ENCODE measurements around the gene MNDA. TPM values are rescaled to one million over a fixed set of nuclear protein-coding genes. Genes with fewer than 3 reads are reported as not detected.

The MNDA gene
- not detected in 2 replicates for total RNA-seq (ENCODE audit: low replicate concordance)

DNA sequence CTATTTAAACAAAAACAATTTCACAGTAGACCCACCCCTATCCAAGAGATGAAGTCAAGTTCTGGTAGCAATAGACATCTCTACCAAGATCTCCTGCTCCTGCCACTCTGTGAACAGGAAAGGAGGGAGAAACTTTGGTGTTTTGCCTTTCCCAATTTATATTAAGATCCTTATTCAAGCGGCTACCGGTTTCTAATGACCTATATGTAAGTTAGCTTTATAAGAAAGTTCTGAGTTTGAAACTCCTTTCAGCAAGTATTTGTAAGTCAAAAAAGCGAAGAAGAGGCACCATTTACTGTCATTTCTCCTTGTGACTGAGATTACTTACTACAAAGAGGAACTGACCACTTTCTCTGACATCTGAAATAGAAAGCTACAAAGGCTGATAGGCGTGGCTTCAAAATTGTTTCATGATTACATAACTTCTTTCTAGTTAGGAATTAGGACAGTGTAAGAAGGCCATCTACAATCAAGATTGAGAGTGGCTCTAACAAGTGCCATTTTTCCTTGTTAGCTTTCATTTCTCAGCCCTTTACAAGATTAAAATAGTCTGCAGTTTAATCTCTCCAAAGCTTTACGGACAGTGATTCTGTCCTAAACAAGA lies at the start of gene MNDA:
TSS of gene MNDA (plus strand) at position 448 of the 604 bp plus-strand sequence. CDS start 10,803 bp downstream, outside the sequence.
- H3K4me3 Mint-ChIP-seq, result no peak within 1 kb of the TSS
- no peaks in the 10 kb centered on the region for H3K36me3 Mint-ChIP-seq
- H3F3A ChIP-seq (ENCODE audit: low read depth), result no peaks in the 10 kb centered on the region
- peaks cover 3% of the 10 kb centered on the region for H3K27me3 Mint-ChIP-seq (ENCODE audit: insufficient read depth, low read depth)
- DNase-seq (ENCODE audit: low spot score), result no peak
- no peak within 1 kb of the TSS for H2AFZ ChIP-seq (replicated peaks)
- no peaks in the 10 kb centered on the region for H4K20me1 ChIP-seq (ENCODE audit: low read depth)
- H3K9ac ChIP-seq, result no peak within 1 kb of the TSS
- no peak within 1 kb of the TSS for H3K27ac ChIP-seq
- H3K4me1 Mint-ChIP-seq, result no peaks in the 10 kb centered on the region
- H3K36me3 ChIP-seq, result no peaks in the 10 kb centered on the region
- TF ChIP-seq EZH2 (IDR thresholded peaks at IDR 0.05), result no peak
- TF ChIP-seq EZH2phosphoT487 (IDR thresholded peaks at IDR 0.05), result no peak
- TF ChIP-seq CTCF (IDR thresholded peaks at IDR 0.05), result no peak
- no peaks in the 10 kb centered on the region for H3K79me2 ChIP-seq (ENCODE audit: low read depth)
- no peaks in the 10 kb centered on the region for H3K27me3 ChIP-seq
- no peak within 1 kb of the TSS for H3K27ac Mint-ChIP-seq
- H3K9me3 Mint-ChIP-seq, result peaks cover 14% of the 10 kb centered on the region
- no peak within 1 kb of the TSS for H3K4me2 ChIP-seq
- no peaks in the 10 kb centered on the region for H3K9me3 ChIP-seq (ENCODE audit: low read depth)
- no peaks in the 10 kb centered on the region for H3K4me1 ChIP-seq
- H3K4me3 ChIP-seq, result no peak within 1 kb of the TSS

DNA sequence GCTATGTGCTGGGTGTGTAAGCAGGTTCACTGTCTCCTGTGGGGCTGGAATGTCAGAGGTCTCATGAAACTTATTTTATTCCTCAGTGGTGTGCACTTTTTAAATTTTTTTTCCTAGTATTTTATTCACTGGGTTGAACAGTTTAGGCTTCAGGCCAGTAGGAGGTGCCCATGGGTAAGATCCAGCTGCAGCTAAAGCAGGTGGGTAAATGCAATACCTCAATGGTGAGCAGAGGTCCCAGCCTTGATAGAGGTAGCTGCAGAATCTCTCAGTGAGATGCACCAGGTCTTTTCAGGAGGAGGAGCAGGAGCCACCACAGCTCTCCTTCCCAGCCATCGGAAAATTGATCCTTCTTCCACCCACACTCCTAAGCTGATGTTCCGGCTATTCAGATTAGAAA lies 37.5 kb upstream of the MNDA start:
- Mint-ChIP-seq H3K27me3 (ENCODE audit: insufficient read depth, low read depth) (peaks cover 2% of the 10 kb centered on the region), H3K4me3 (no peak overlapping the region), H3K36me3 (no peaks in the 10 kb centered on the region), H3K9me3 (no peaks in the 10 kb centered on the region), H3K27ac (no peak overlapping the region), H3K4me1 (peaks cover 9% of the 10 kb centered on the region)
- Histone ChIP-seq H3K36me3 (no peaks in the 10 kb centered on the region), H4K20me1 (ENCODE audit: low read depth) (no peaks in the 10 kb centered on the region), H3K9ac (no peak overlapping the region), H3K79me2 (ENCODE audit: low read depth) (no peaks in the 10 kb centered on the region), H3K27me3 (no peaks in the 10 kb centered on the region), H2AFZ (replicated peaks) (no peak overlapping the region), H3K27ac (no peak overlapping the region), H3K4me2 (no peak overlapping the region), H3K9me3 (ENCODE audit: low read depth) (no peaks in the 10 kb centered on the region), H3F3A (ENCODE audit: low read depth) (no peaks in the 10 kb centered on the region), H3K4me1 (no peaks in the 10 kb centered on the region), H3K4me3 (no peak overlapping the region)
- DNase-seq (ENCODE audit: low spot score), result peak; percentile 41
- TF ChIP-seq CTCF (IDR thresholded peaks at IDR 0.05) (peak; percentile 62), EZH2 (IDR thresholded peaks at IDR 0.05) (no peak)

- Histone ChIP-seq H3K4me2 (no peak overlapping the region), H3K27ac (no peak overlapping the region), H3K36me3 (no peaks in the 10 kb centered on the region), H3K79me2 (ENCODE audit: low read depth) (no peaks in the 10 kb centered on the region), H3F3A (ENCODE audit: low read depth) (no peaks in the 10 kb centered on the region), H2AFZ (replicated peaks) (peak overlapping the region; percentile 27), H3K9me3 (ENCODE audit: low read depth) (no peaks in the 10 kb centered on the region), H3K9ac (no peak overlapping the region), H4K20me1 (ENCODE audit: low read depth) (no peaks in the 10 kb centered on the region), H3K4me1 (no peaks in the 10 kb centered on the region), H3K27me3 (no peaks in the 10 kb centered on the region), H3K4me3 (no peak overlapping the region)
- H3K27ac Mint-ChIP-seq, result no peak overlapping the region
- TF ChIP-seq CTCF (IDR thresholded peaks at IDR 0.05) (no peak), EZH2 (IDR thresholded peaks at IDR 0.05) (no peak), EZH2phosphoT487 (IDR thresholded peaks at IDR 0.05) (no peak)
- no peaks in the 10 kb centered on the region for H3K9me3 Mint-ChIP-seq
- no peaks in the 10 kb centered on the region for H3K36me3 Mint-ChIP-seq
- H3K4me3 Mint-ChIP-seq, result no peak overlapping the region
- no peak for DNase-seq (ENCODE audit: low spot score)
- peaks cover 9% of the 10 kb centered on the region for H3K4me1 Mint-ChIP-seq
- H3K27me3 Mint-ChIP-seq (ENCODE audit: insufficient read depth, low read depth), result peaks cover 2% of the 10 kb centered on the region
These were observed 36.9 kb upstream of the MNDA start for GRCh38 chr1:158794247-158794646.

Measured in neural progenitor cell (in vitro differentiated cells).